Measurements from ENCODE around the gene PTCH2. TPM values are rescaled to one million over a fixed set of nuclear protein-coding genes. Genes with fewer than 3 reads are reported as not detected.

PTCH2 gene
- total RNA-seq, 4 donors from 2014 or later: 0.09 to 0.19 TPM; not detected in 2

GRCh38 chr1:44777969-44778635 lies 65.0 kb downstream of the PTCH2 start:
- peak overlapping the region in 3 of 4 donors; percentile 92 to 100 (median 97) for H3K27ac ChIP-seq
- WGBS, 2 donors: 62 to 72% methylated on average over 13 of the region's 13 CpGs
- no peak for DNase-seq
- TF ChIP-seq CTCF (IDR thresholded peaks at IDR 0.05) (no peak), POLR2A (IDR thresholded peaks at IDR 0.05) (no peak)
- intact Hi-C loops (cut with DNase I): loop anchor here (5.0 kb wide), 1 partner anchor 46 kb away; the partner anchor contains the start of gene RNU5D-1
- peaks cover 10 to 59% (median 36%) of the 10 kb centered on the region in 3 donors for H3K36me3 ChIP-seq
- H3K4me3 ChIP-seq: peak overlapping the region in 1 of 4 donors; percentile 80
- H3K4me1 ChIP-seq: peaks cover 17 to 47% (median 23%) of the 10 kb centered on the region in 3 donors
- H3K27me3 ChIP-seq: no peaks in the 10 kb centered on the region
- no peaks in the 10 kb centered on the region for H3K9me3 ChIP-seq

GRCh38 chr1:44777547-44777946 lies 65.5 kb downstream of the PTCH2 start:
- Histone ChIP-seq H3K4me3 (peak overlapping the region in 3 of 4 donors; percentile 59 to 99 (median 80)), H3K4me1 (peaks cover 17 to 46% (median 23%) of the 10 kb centered on the region in 3 donors), H3K9me3 (no peaks in the 10 kb centered on the region), H3K27ac (peak overlapping the region in 3 of 4 donors; percentile 92 to 100 (median 97)), H3K27me3 (no peaks in the 10 kb centered on the region), H3K36me3 (peaks cover 10 to 59% (median 36%) of the 10 kb centered on the region in 3 donors)
- WGBS, 2 donors: 57 to 61% methylated on average over 8 to 14 of the region's 14 CpGs
- no peak for DNase-seq
- intact Hi-C loops (cut with DNase I): loop anchor here (5.0 kb wide), 1 partner anchor 45 kb away; the partner anchor contains the start of gene RNU5D-1
- TF ChIP-seq POLR2A (IDR thresholded peaks at IDR 0.05): no peak
- no peak for TF ChIP-seq CTCF (IDR thresholded peaks at IDR 0.05)

GRCh38 chr1:44776730-44777068 lies 66.4 kb downstream of the PTCH2 start:
- peaks cover 10 to 53% (median 36%) of the 10 kb centered on the region in 3 donors for H3K36me3 ChIP-seq
- no peaks in the 10 kb centered on the region for H3K9me3 ChIP-seq
- intact Hi-C loops (cut with DNase I): loop anchor here (5.0 kb wide), 1 partner anchor 44 kb away; the partner anchor contains the start of gene RNU5D-1
- WGBS, 2 donors: 20 to 33% methylated on average over 4 to 10 of the region's 12 CpGs
- H3K4me3 ChIP-seq: peak overlapping the region; percentile 59 to 99 (median 81)
- no peak for DNase-seq
- H3K27me3 ChIP-seq: no peaks in the 10 kb centered on the region
- peak overlapping the region; percentile 92 to 100 (median 96) for H3K27ac ChIP-seq
- TF ChIP-seq POLR2A (IDR thresholded peaks at IDR 0.05) (no peak), CTCF (IDR thresholded peaks at IDR 0.05) (no peak)
- peaks cover 17 to 46% (median 23%) of the 10 kb centered on the region in 3 donors for H3K4me1 ChIP-seq

GRCh38 chr1:44775930-44776729 lies 66.9 kb downstream of the PTCH2 start:
- 0 to 7% methylated on average over 5 to 8 of the region's 36 CpGs for WGBS, 2 donors
- Histone ChIP-seq H3K9me3 (no peaks in the 10 kb centered on the region), H3K4me1 (peaks cover 17 to 46% (median 23%) of the 10 kb centered on the region in 3 donors), H3K4me3 (peak overlapping the region; percentile 59 to 99 (median 81)), H3K36me3 (peaks cover 10 to 47% (median 32%) of the 10 kb centered on the region in 3 donors), H3K27ac (peak overlapping the region; percentile 92 to 100 (median 96)), H3K27me3 (no peaks in the 10 kb centered on the region)
- no peak for DNase-seq
- TF ChIP-seq CTCF (IDR thresholded peaks at IDR 0.05) (no peak), POLR2A (IDR thresholded peaks at IDR 0.05) (no peak)
- intact Hi-C loops (cut with DNase I): loop anchor here (5.0 kb wide), 1 partner anchor 44 kb away; the partner anchor contains the start of gene RNU5D-1
